Panc1 (cell line): Measurements from ENCODE around the gene EIPR1. TPM values are rescaled to one million over a fixed set of nuclear protein-coding genes. Genes with fewer than 3 reads are reported as not detected.

Source experiments
- ATAC-seq: fragments of 200-7000 bp; cut with Tn5 transposase; 2 replicates; pipeline ENCODE4 v1.9.1; 2020; ENCODE audit warnings: mild to moderate bottlenecking, moderate library complexity
- BruUV-seq: library from RNA; stranded (reverse); fragments of 400-500 nt; replicated peaks from 2 replicates; lab custom pipeline; 2021; lab: Mats Ljungman, UMichigan
- CTCF ChIA-PET: fragments of 300-600 bp; sonication (Branson Sonifier 250); formaldehyde crosslinking; loops from one replicate; lab custom pipeline; 2022; ENCODE audit warnings: antibody characterized with exemption; lab: Charles Lee
- POLR2A ChIA-PET: fragments of 300-600 bp; sonication (Branson Sonifier 250); formaldehyde crosslinking; loops from one replicate; lab custom pipeline; 2022; ENCODE audit warnings: antibody characterized with exemption; lab: Charles Lee
- DNase-seq: peaks from one replicate; pipeline ENCODE4 v3.0.0-alpha.2; 2010; ENCODE audit warnings: low read depth, low spot score
- H3K27ac ChIP-seq: 2 replicates; pipeline ENCODE4 v1.5.1; 2011; ENCODE audit warnings: mild to moderate bottlenecking, low read length, inconsistent platforms
- H3K27me3 ChIP-seq: fragments of 200-500 bp; sonication (Bioruptor generic); 2 replicates; pipeline ENCODE4 v1.6.0; 2014; ENCODE audit warnings: low read length, inconsistent platforms; ENCODE audit not compliant: control insufficient read depth, insufficient read depth
- H3K36me3 ChIP-seq: fragments of 200-500 bp; sonication (Bioruptor generic); 2 replicates; pipeline ENCODE4 v1.5.1; 2014; ENCODE audit warnings: inconsistent platforms, mild to moderate bottlenecking, low read length, moderate library complexity; ENCODE audit not compliant: control insufficient read depth, insufficient read depth
- H3K4me1 ChIP-seq: 2 replicates; pipeline ENCODE4 v1.5.1; 2011; ENCODE audit warnings: inconsistent platforms, mild to moderate bottlenecking, low read length, moderate library complexity; ENCODE audit not compliant: control insufficient read depth, insufficient read depth
- H3K4me3 ChIP-seq, 2 experiments: 2 replicates each; pipeline ENCODE4 v1.5.1; 2011 to 2012; ENCODE audit warnings: low read depth in 2 of 2, low read length in 2 of 2, mild to moderate bottlenecking in 2 of 2, inconsistent platforms in 1 of 2, moderate library complexity in 1 of 2
- H3K9me3 ChIP-seq: fragments of 200-500 bp; sonication (Bioruptor generic); 2 replicates; pipeline ENCODE4 v1.5.1; 2014; ENCODE audit warnings: low read depth, mild to moderate bottlenecking, inconsistent platforms, low read length, moderate library complexity; ENCODE audit not compliant: control insufficient read depth, insufficient read depth
- POLR2AphosphoS5 ChIP-seq: IDR thresholded peaks from 2 replicates; pipeline ENCODE4 v1.6.1; 2012; ENCODE audit warnings: mild to moderate bottlenecking, low read depth, low read length, moderate library complexity
- SIN3A ChIP-seq: IDR thresholded peaks from 2 replicates; pipeline ENCODE4 v1.6.1; 2012; ENCODE audit warnings: low read depth, mild to moderate bottlenecking, low read length, moderate library complexity, borderline replicate concordance; ENCODE audit not compliant: insufficient read depth
- TCF7L2 ChIP-seq: IDR thresholded peaks from 2 replicates; pipeline ENCODE4 v1.6.1; 2011; ENCODE audit warnings: mild to moderate bottlenecking, low read depth, low read length, inconsistent platforms
- in situ Hi-C: cut with HindIII; loops from 2 replicates; pipeline ENCODE4 v1.10.0; 2016; ENCODE audit warnings: low sequenced_read_pairs, low pct_unique_long_range_greater_than_20kb
- intact Hi-C: fragments of 100-400 bp; cut with micrococcal nuclease; formaldehyde crosslinking; loops from one replicate; pipeline ENCODE4 v1.10.0; 2022; ENCODE audit not compliant: unreplicated experiment
- total RNA-seq: library from RNA; stranded (reverse); gene quantifications from one replicate; pipeline ENCODE4 v1.2.1, GENCODE V29; 2021; ENCODE audit not compliant: unreplicated experiment
- TF ChIP-seq, protein P1 (sequence below), 2 experiments: IDR thresholded peaks; 2 replicates each; pipeline ENCODE4 v1.6.1; 2011 to 2012; ENCODE audit warnings: low read depth in 2 of 2, control low read depth in 1 of 2, low read length in 1 of 2, mild to moderate bottlenecking in 1 of 2, moderate library complexity in 1 of 2; ENCODE audit not compliant: insufficient read depth in 1 of 2
- TF ChIP-seq, protein P2 (sequence below): fragments of 450-650 bp; IDR thresholded peaks from 2 replicates; pipeline ENCODE4 v1.5.1; 2017; ENCODE audit warnings: mild to moderate bottlenecking

EIPR1 gene
- total RNA-seq, 1 experiment from 2014 or later: 26.7 TPM

DNA sequence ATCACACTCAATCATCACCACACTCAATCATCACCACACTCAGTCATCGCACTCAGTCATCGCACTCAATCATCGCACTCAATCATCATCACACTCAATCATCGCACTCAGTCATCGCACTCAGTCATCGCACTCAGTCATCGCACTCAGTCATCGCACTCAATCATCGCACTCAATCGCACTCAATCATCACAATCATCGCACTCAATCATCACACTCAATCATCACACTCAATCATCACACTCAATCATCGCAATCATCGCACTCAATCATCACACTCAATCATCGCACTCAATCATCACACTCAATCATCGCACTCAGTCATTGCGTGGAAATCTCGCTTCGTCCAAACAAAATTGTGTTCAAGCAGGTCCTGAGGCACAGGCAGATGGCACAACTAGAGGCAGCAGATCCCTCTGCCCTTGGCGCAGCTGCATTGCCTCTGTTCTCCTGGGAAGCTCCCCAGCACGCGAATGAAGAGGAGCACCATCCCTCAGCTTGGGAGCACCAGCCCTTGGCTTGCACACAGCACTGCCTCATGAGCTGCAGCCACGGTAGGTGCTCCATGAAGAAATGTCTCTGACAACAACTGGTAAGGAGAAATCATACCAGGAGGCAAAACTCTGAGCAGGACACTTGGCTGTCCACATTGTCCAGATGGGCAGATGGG is 108.1 kb downstream of the EIPR1 start:
- in situ Hi-C loops (no loop called here), intact Hi-C loops (no loop called here)
- Histone ChIP-seq H3K27ac (no peak overlapping the region), H3K36me3 (no peaks in the 10 kb centered on the region), H3K4me3 (no peak overlapping the region), H3K9me3 (no peaks in the 10 kb centered on the region; the same call in 1 of the 2 replicates), H3K27me3 (no peaks in the 10 kb centered on the region), H3K4me1 (no peaks in the 10 kb centered on the region)
- DNase-seq (no peak), ATAC-seq (no peak)
- TF ChIP-seq, protein P1, sequence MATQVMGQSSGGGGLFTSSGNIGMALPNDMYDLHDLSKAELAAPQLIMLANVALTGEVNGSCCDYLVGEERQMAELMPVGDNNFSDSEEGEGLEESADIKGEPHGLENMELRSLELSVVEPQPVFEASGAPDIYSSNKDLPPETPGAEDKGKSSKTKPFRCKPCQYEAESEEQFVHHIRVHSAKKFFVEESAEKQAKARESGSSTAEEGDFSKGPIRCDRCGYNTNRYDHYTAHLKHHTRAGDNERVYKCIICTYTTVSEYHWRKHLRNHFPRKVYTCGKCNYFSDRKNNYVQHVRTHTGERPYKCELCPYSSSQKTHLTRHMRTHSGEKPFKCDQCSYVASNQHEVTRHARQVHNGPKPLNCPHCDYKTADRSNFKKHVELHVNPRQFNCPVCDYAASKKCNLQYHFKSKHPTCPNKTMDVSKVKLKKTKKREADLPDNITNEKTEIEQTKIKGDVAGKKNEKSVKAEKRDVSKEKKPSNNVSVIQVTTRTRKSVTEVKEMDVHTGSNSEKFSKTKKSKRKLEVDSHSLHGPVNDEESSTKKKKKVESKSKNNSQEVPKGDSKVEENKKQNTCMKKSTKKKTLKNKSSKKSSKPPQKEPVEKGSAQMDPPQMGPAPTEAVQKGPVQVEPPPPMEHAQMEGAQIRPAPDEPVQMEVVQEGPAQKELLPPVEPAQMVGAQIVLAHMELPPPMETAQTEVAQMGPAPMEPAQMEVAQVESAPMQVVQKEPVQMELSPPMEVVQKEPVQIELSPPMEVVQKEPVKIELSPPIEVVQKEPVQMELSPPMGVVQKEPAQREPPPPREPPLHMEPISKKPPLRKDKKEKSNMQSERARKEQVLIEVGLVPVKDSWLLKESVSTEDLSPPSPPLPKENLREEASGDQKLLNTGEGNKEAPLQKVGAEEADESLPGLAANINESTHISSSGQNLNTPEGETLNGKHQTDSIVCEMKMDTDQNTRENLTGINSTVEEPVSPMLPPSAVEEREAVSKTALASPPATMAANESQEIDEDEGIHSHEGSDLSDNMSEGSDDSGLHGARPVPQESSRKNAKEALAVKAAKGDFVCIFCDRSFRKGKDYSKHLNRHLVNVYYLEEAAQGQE (IDR thresholded peaks at IDR 0.05; ENCODE audit: insufficient read depth in 1 of 2, low read depth in 2 of 2, low read length in 1 of 2): no peak
- no peak for TF ChIP-seq TCF7L2
- POLR2A ChIA-PET: no interaction called here
- BruUV-seq: no TSS peak
- CTCF ChIA-PET: no interaction called here

DNA sequence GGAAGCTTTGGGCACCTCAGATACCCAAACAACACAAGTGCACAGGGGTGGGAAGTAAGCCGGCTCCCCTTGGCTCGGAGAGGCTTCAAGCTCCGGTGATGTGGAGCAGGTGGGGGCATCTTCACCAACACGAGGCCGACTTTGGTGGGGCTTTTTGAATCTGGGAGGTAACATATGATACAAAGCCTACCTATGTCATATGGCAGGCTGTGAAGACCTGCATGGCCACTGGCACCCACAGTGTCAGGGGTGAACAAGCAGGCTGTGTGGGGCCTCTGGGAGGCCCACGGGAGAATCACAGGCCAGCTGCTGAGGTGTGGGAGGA is 109.0 kb downstream of the EIPR1 start:
- H3K27ac ChIP-seq: no peak overlapping the region
- ATAC-seq (no peak), DNase-seq (no peak)
- H3K4me3 ChIP-seq: no peak overlapping the region
- H3K9me3 ChIP-seq: no peaks in the 10 kb centered on the region
- TF ChIP-seq, protein P2, sequence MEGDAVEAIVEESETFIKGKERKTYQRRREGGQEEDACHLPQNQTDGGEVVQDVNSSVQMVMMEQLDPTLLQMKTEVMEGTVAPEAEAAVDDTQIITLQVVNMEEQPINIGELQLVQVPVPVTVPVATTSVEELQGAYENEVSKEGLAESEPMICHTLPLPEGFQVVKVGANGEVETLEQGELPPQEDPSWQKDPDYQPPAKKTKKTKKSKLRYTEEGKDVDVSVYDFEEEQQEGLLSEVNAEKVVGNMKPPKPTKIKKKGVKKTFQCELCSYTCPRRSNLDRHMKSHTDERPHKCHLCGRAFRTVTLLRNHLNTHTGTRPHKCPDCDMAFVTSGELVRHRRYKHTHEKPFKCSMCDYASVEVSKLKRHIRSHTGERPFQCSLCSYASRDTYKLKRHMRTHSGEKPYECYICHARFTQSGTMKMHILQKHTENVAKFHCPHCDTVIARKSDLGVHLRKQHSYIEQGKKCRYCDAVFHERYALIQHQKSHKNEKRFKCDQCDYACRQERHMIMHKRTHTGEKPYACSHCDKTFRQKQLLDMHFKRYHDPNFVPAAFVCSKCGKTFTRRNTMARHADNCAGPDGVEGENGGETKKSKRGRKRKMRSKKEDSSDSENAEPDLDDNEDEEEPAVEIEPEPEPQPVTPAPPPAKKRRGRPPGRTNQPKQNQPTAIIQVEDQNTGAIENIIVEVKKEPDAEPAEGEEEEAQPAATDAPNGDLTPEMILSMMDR: no peak
- no peak for TF ChIP-seq POLR2AphosphoS5
- TF ChIP-seq, protein P1 (IDR thresholded peaks at IDR 0.05; ENCODE audit: insufficient read depth in 1 of 2, low read depth in 2 of 2, low read length in 1 of 2): no peak
- TF ChIP-seq TCF7L2: no peak
- no peak for TF ChIP-seq SIN3A
- CTCF ChIA-PET: no interaction called here
- no peaks in the 10 kb centered on the region for H3K36me3 ChIP-seq
- intact Hi-C loops (no loop called here), in situ Hi-C loops (no loop called here)
- POLR2A ChIA-PET: no interaction called here
- no TSS peak for BruUV-seq
- no peaks in the 10 kb centered on the region for H3K4me1 ChIP-seq
- no peaks in the 10 kb centered on the region for H3K27me3 ChIP-seq
